ENCODE results near the gene ITPR3. TPM values are rescaled to one million over a fixed set of nuclear protein-coding genes. Genes with fewer than 3 reads are reported as not detected.

Gene ITPR3
- total RNA-seq, 1 experiment from 2014 or later = 103 TPM

DNA sequence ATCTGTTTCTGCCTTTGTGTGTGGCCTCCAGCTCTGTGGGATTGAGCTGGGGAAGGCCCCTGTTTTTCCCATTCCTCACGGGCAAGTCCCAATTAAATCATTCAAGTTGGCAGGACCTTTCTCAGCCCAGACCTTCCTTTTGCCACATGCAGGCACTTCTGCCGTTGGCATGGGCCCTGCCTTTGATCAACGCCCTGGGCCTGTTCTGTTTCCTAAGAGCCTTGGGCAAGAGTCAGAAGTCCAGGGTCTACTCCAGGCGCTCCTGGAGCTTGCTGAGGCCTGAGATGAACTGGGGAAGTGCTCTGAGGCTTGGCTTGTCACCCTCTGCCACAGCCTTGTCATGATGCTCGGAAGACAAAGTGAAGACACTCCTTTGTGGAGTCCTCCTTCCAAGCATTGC lies 118.4 kb downstream of the ITPR3 start:
- no peaks in the 10 kb centered on the region for H4K20me1 ChIP-seq (ENCODE audit: insufficient read depth)
- no peak overlapping the region for H3K9ac ChIP-seq (ENCODE audit: low read length)
- CTCF ChIA-PET = no interaction called here
- ATAC-seq (no peak), DNase-seq (ENCODE audit: low read depth, low spot score) (no peak)
- H3K79me2 ChIP-seq (ENCODE audit: insufficient read depth, low read length) = no peaks in the 10 kb centered on the region
- peaks cover 0 to 7% of the 10 kb centered on the region in 2 experiments; a peak in 2 of 4 replicates for H3K4me1 ChIP-seq (ENCODE audit: control insufficient read depth in 1 of 2, insufficient read depth in 2 of 2, low read length in 2 of 2)
- H2AFZ ChIP-seq (ENCODE audit: low read depth, low read length, poor library complexity, severe bottlenecking) = no peak overlapping the region
- H3K36me3 ChIP-seq (ENCODE audit: control insufficient read depth in 1 of 2, insufficient read depth in 2 of 2, low read length in 2 of 2) = no peaks in the 10 kb centered on the region
- TF ChIP-seq EZH2 (IDR thresholded peaks at IDR 0.05) (no peak), POLR2A (IDR thresholded peaks at IDR 0.05; ENCODE audit: borderline replicate concordance, extremely low read depth, insufficient read depth, insufficient read length) (no peak), YY1 (IDR thresholded peaks at IDR 0.05; ENCODE audit: extremely low read depth, insufficient replicate concordance, low read depth, low read length) (no peak), TCF7L2 (IDR thresholded peaks at IDR 0.05; ENCODE audit: borderline replicate concordance, extremely low read depth, insufficient read depth, insufficient read length) (no peak), POLR2AphosphoS5 (IDR thresholded peaks at IDR 0.05; ENCODE audit: low read depth, low read length) (no peak), ZNF274 (IDR thresholded peaks at IDR 0.05; ENCODE audit: low read depth, low read length) (no peak), CBX3 (IDR thresholded peaks at IDR 0.05; ENCODE audit: low read depth) (no peak), SP1 (IDR thresholded peaks at IDR 0.05; ENCODE audit: low read depth) (no peak), SIN3A (IDR thresholded peaks at IDR 0.05; ENCODE audit: low read depth) (no peak), CEBPB (IDR thresholded peaks at IDR 0.05; ENCODE audit: low read depth) (no peak), SRF (IDR thresholded peaks at IDR 0.05; ENCODE audit: low read depth) (no peak), ZFX (IDR thresholded peaks at IDR 0.05) (no peak), EGR1 (IDR thresholded peaks at IDR 0.05; ENCODE audit: low read depth) (no peak), EZH2phosphoT487 (IDR thresholded peaks at IDR 0.05; ENCODE audit: borderline replicate concordance) (no peak)
- TF ChIP-seq, protein P1, sequence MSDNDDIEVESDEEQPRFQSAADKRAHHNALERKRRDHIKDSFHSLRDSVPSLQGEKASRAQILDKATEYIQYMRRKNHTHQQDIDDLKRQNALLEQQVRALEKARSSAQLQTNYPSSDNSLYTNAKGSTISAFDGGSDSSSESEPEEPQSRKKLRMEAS (IDR thresholded peaks at IDR 0.05) = no peak
- TF ChIP-seq, protein P2, sequence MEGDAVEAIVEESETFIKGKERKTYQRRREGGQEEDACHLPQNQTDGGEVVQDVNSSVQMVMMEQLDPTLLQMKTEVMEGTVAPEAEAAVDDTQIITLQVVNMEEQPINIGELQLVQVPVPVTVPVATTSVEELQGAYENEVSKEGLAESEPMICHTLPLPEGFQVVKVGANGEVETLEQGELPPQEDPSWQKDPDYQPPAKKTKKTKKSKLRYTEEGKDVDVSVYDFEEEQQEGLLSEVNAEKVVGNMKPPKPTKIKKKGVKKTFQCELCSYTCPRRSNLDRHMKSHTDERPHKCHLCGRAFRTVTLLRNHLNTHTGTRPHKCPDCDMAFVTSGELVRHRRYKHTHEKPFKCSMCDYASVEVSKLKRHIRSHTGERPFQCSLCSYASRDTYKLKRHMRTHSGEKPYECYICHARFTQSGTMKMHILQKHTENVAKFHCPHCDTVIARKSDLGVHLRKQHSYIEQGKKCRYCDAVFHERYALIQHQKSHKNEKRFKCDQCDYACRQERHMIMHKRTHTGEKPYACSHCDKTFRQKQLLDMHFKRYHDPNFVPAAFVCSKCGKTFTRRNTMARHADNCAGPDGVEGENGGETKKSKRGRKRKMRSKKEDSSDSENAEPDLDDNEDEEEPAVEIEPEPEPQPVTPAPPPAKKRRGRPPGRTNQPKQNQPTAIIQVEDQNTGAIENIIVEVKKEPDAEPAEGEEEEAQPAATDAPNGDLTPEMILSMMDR (IDR thresholded peaks at IDR 0.05 in 2 of 3, conservative IDR thresholded peaks at IDR 0.05 in 1 of 3; ENCODE audit: borderline replicate concordance in 1 of 3, insufficient read depth in 1 of 3, low read depth in 2 of 3, low read length in 2 of 3) = no peak
- H3K9me3 ChIP-seq (ENCODE audit: control insufficient read depth in 1 of 2, insufficient read depth in 1 of 2, low read depth in 1 of 2, low read length in 2 of 2) = no peaks in the 10 kb centered on the region
- RAD21 ChIA-PET (ENCODE audit: low non-redundant PET in 1 of 2, low total read pairs in 2 of 2, uncharacterized antibody in 2 of 2, unreplicated experiment in 2 of 2) = no interaction called here
- intact Hi-C loops (cut with micrococcal nuclease) = no loop called here
- POLR2A ChIA-PET = interaction anchor here (0.7 kb wide), 1 partner anchor 23 kb away, joined by 3 read pairs; no protein-coding TSS in a partner anchor
- H3K4me2 ChIP-seq (ENCODE audit: low read length) = no peak overlapping the region
- BruUV-seq (replicated peaks) = no TSS peak
- H3K9me2 ChIP-seq (ENCODE audit: insufficient read depth) = no peaks in the 10 kb centered on the region
- no peak overlapping the region for H3K4me3 ChIP-seq (replicated peaks in 1 of 2; ENCODE audit: low read depth in 1 of 2, low read length in 2 of 2)
- no peak overlapping the region for H3K27ac ChIP-seq (ENCODE audit: low read depth, low read length)
- peaks cover 6% of the 10 kb centered on the region; the same call in 1 of the 2 replicates for H3K27me3 ChIP-seq (ENCODE audit: insufficient read depth, low read length)
